NCI-H345 treated with DMSO at 0.1 percent for 48 hours (cell line): ENCODE measurements around the gene CATSPERD.

Experiments used
- DNase-seq: peaks from one replicate; lab custom pipeline; 2025; ENCODE audit not compliant: unreplicated experiment; lab: John Stamatoyannopoulos, UW

Gene CATSPERD

GRCh38 chr19:5803752-5804515 is 83.5 kb downstream of the CATSPERD start:
- DNase-seq = peak; percentile 81

- DNase-seq = peak; percentile 56
Observed at GRCh38 chr19:5804516-5805461, 84.4 kb downstream of the CATSPERD start, which contains the start of gene NRTN. TSS of gene NRTN (plus strand) at chr19:5805067. CDS start at chr19:5824166, 19,099 bp downstream.

GRCh38 chr19:5805462-5806132 is 85.2 kb downstream of the CATSPERD start:
- DNase-seq = peak; percentile 53

- DNase-seq = no peak
Observed at GRCh38 chr19:5806133-5806489, 85.7 kb downstream of the CATSPERD start.

- no peak for DNase-seq
Observed at GRCh38 chr19:5806905-5807304, 86.5 kb downstream of the CATSPERD start.

- DNase-seq = no peak
Observed at GRCh38 chr19:5808120-5808816, 87.8 kb downstream of the CATSPERD start.

- DNase-seq = no peak
Observed at GRCh38 chr19:5809053-5809452, 88.6 kb downstream of the CATSPERD start.

- DNase-seq = no peak
Observed at GRCh38 chr19:5809469-5809868, 89.0 kb downstream of the CATSPERD start.

GRCh38 chr19:5811117-5811516 is 90.7 kb downstream of the CATSPERD start:
- no peak for DNase-seq

GRCh38 chr19:5814123-5814851 is 93.8 kb downstream of the CATSPERD start:
- DNase-seq = no peak

- DNase-seq = no peak
Observed at GRCh38 chr19:5814852-5815246, 94.4 kb downstream of the CATSPERD start.

GRCh38 chr19:5817218-5817617 is 96.8 kb downstream of the CATSPERD start:
- DNase-seq = no peak

GRCh38 chr19:5818594-5818993 is 98.2 kb downstream of the CATSPERD start:
- no peak for DNase-seq

- no peak for DNase-seq
Observed at GRCh38 chr19:5820785-5821184, 100.3 kb downstream of the CATSPERD start.

GRCh38 chr19:5821521-5822180 is 101.2 kb downstream of the CATSPERD start:
- no peak for DNase-seq

GRCh38 chr19:5822181-5822844 is 101.9 kb downstream of the CATSPERD start:
- peak; percentile 11 for DNase-seq

GRCh38 chr19:5823579-5824281 is 103.3 kb downstream of the CATSPERD start:
- DNase-seq = no peak

GRCh38 chr19:5824751-5825150 is 104.3 kb downstream of the CATSPERD start:
- DNase-seq = no peak
